ENCODE data around the gene HK1.
A peak's percentile ranks its signal among the peaks of the same experiment; 100 is the strongest.

Gene HK1

DNA sequence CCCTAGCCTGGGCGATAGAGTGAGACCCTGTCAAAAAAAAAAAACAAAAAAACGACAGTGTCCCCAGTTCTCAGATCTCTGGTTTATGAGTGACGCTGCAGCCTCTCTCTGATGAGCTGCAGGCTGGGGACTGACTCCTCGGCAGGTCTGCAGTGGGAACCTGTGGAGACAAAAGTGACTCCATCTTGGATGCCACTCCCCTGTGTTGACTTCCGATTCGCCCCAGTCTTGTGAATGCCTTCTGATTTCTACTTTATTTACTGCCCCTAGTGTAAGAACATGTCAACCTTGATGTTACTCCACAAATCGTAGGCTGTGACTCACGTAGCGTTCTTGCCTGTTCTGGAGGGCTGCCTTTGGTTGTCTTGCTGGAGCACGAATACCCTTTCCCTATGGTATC, 132.2 kb downstream of the HK1 start:
- no peaks in the 10 kb centered on the region for H3K36me3 ChIP-seq

DNA sequence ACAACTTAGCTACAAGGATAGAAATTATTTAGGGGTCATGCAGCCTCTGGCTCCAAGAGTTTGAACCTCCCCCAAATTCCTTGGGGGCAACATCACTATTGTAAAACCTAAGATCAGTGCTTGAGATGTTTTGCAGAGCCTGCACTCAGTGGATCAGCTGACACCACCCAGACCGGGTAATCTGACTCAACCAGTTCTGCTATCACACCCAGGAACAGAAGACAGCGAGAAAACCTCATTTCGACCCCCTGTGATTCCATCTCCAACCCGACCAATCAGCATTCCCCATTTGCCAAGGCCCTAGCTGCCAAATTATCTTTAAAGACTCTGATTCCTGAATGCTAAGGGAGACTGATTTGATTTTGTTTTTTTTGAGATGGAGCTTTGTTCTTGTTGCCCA, 133.2 kb downstream of the HK1 start:
- H3K4me3 ChIP-seq (ENCODE audit: low read depth, low read length) = no peak overlapping the region
- H3K9me3 ChIP-seq (ENCODE audit: severe bottlenecking) = no peaks in the 10 kb centered on the region
- no peaks in the 10 kb centered on the region for H3K27me3 ChIP-seq (ENCODE audit: insufficient read depth, low read depth, severe bottlenecking)
- H3K27ac ChIP-seq = no peak overlapping the region
- no peak for DNase-seq
- no peaks in the 10 kb centered on the region for H3K36me3 ChIP-seq
- TF ChIP-seq, protein P1, sequence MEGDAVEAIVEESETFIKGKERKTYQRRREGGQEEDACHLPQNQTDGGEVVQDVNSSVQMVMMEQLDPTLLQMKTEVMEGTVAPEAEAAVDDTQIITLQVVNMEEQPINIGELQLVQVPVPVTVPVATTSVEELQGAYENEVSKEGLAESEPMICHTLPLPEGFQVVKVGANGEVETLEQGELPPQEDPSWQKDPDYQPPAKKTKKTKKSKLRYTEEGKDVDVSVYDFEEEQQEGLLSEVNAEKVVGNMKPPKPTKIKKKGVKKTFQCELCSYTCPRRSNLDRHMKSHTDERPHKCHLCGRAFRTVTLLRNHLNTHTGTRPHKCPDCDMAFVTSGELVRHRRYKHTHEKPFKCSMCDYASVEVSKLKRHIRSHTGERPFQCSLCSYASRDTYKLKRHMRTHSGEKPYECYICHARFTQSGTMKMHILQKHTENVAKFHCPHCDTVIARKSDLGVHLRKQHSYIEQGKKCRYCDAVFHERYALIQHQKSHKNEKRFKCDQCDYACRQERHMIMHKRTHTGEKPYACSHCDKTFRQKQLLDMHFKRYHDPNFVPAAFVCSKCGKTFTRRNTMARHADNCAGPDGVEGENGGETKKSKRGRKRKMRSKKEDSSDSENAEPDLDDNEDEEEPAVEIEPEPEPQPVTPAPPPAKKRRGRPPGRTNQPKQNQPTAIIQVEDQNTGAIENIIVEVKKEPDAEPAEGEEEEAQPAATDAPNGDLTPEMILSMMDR (IDR thresholded peaks at IDR 0.05; ENCODE audit: low read depth, low read length) = no peak

More for the DNA sequence above, 132.2 kb downstream of the HK1 start:
- Histone ChIP-seq H3K4me3 (ENCODE audit: low read depth, low read length) (no peak overlapping the region), H3K9me3 (ENCODE audit: severe bottlenecking) (no peaks in the 10 kb centered on the region), H3K27me3 (ENCODE audit: insufficient read depth, low read depth, severe bottlenecking) (no peaks in the 10 kb centered on the region), H3K27ac (no peak overlapping the region)
- TF ChIP-seq, protein P1 (IDR thresholded peaks at IDR 0.05; ENCODE audit: low read depth, low read length) = no peak
- DNase-seq = no peak

DNA sequence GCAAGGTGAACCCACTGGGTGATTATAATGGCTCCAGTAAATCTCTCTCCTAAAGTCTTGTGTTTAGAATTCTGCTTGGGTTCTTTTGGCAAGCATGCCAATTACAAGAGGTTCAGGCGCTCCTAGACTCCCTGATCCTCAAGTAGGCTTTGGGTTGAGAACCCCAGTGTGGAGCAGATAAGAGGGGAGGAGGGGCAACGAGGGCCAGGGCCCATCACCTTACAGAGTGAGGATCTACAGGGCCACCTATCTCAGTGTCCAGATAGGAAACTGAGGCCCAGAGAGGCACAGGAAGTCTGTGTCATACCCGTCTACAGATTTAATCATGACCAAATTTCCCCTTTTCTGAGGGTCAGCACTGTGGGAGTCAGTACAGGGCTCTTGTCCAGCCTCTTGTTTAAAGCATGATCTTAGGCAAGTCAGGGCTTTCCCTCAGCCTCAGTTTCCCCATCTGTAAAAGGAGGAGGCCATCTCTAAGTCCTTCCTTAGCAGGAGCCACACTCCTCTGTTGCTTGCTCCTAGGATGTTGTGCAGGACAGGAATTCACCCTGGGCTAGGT, 134.0 kb downstream of the HK1 start:
- H3K27ac ChIP-seq = no peak overlapping the region
- no peaks in the 10 kb centered on the region for H3K36me3 ChIP-seq
- no peaks in the 10 kb centered on the region for H3K27me3 ChIP-seq (ENCODE audit: insufficient read depth, low read depth, severe bottlenecking)
- TF ChIP-seq, protein P1 (IDR thresholded peaks at IDR 0.05; ENCODE audit: low read depth, low read length) = no peak
- no peak overlapping the region for H3K4me3 ChIP-seq (ENCODE audit: low read depth, low read length)
- no peaks in the 10 kb centered on the region for H3K9me3 ChIP-seq (ENCODE audit: severe bottlenecking)
- DNase-seq = no peak

DNA sequence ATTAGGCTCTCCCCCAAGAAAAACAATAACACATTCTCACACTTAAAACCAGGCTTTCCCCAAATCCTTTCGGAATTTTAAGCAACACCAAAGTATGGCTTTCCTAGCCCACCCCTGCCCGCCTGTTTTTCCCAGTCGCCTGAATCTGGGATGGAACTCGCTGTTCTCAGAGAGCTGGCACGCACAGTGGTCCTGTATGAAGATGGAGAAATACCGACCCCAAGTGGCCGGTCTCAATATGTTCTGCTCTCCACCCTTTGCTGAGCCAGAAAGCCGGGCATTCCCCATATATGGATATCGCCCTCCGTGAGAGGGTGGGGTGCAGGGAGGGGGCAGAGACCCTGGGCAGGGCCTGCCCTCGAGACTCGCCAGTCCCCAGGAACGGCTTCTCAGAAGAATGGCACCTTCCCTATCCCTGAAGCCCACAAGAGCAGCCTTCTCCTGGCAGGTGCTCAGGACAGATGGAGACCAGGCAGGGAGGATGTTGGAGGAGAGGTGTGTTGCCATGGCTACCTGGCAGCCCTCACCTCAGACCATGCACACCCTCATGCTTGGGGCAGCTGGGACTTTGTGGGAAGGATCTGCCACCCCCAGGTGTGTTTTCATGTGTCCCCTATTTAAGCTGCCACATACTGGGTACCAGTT, 135.0 kb downstream of the HK1 start:
- peak; percentile 72 for DNase-seq
- Histone ChIP-seq H3K4me3 (ENCODE audit: low read depth, low read length) (no peak overlapping the region), H3K27me3 (ENCODE audit: insufficient read depth, low read depth, severe bottlenecking) (no peaks in the 10 kb centered on the region), H3K36me3 (no peaks in the 10 kb centered on the region), H3K9me3 (ENCODE audit: severe bottlenecking) (no peaks in the 10 kb centered on the region), H3K27ac (no peak overlapping the region)
- TF ChIP-seq, protein P1 (IDR thresholded peaks at IDR 0.05; ENCODE audit: low read depth, low read length) = peak; percentile 77

DNA sequence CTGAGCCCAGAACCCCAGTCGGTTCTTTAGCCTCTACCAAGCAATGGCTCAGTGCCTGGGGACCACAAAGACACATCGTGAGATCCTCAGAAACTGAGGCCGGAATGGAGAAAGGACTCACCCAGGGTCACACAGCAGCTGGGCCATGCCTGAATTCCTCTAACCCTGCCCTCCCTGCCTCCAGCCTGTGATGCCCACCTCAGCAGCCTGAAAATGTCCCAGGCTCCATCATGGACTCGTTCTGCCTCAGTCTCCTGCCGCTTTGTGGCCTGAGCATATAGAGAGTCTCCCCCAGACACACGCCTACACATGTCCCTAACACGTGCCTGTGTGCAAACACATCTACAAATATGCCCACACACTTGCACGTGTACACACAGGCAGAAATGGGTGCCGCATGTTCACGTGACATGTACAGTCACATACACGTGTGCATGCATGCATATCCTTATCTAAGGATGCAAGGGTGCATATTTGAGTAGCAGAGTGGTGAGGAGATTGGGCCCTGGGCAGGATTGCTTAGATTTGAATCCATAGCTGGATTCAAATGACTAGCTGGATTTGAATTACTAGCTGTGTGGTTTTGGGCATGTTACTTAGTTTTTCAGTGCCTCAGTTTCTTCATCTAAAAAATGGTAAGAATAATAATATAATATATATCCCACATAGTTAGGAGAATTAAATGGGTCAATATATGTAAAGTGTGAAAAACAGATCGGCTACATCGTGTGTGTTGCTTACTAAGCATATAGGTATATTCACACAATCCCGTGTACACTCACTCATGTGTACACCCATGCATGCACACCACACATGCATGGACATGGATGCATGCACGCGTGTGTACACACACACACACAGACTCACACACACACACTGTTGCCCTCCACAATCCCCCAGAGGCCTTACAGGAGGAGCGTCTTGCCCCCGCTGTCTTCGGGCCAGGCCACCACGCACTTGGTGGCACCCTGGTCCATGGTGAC, 136.0 kb downstream of the HK1 start:
- DNase-seq = no peak
- H3K27me3 ChIP-seq (ENCODE audit: insufficient read depth, low read depth, severe bottlenecking) = no peaks in the 10 kb centered on the region
- no peak overlapping the region for H3K27ac ChIP-seq
- no peaks in the 10 kb centered on the region for H3K36me3 ChIP-seq
- TF ChIP-seq, protein P1 (IDR thresholded peaks at IDR 0.05; ENCODE audit: low read depth, low read length) = no peak
- no peaks in the 10 kb centered on the region for H3K9me3 ChIP-seq (ENCODE audit: severe bottlenecking)
- no peak overlapping the region for H3K4me3 ChIP-seq (ENCODE audit: low read depth, low read length)
